ENCODE data around the gene C19orf81. TPM values are rescaled to one million over a fixed set of nuclear protein-coding genes. Genes with fewer than 3 reads are reported as not detected.

C19orf81 gene
- total and polyA plus RNA-seq, 9 of the 15 experiments (the other 6 are each of a cell fraction or from before 2014, with no cell fraction given) = 2.5 to 42.9 (median 33.0) TPM; not detected in 4

- no peak for TF ChIP-seq RBM14 (IDR thresholded peaks at IDR 0.05; ENCODE audit: borderline replicate concordance, insufficient read depth, low read depth, low read length)
- no peak for TF ChIP-seq NFE2 (IDR thresholded peaks at IDR 0.05; ENCODE audit: low read depth)
- TF ChIP-seq ZNF316 (IDR thresholded peaks at IDR 0.05) = no peak
Observed at GRCh38 chr19:50626011-50626410, 23.2 kb upstream of the C19orf81 start (continued).

DNA sequence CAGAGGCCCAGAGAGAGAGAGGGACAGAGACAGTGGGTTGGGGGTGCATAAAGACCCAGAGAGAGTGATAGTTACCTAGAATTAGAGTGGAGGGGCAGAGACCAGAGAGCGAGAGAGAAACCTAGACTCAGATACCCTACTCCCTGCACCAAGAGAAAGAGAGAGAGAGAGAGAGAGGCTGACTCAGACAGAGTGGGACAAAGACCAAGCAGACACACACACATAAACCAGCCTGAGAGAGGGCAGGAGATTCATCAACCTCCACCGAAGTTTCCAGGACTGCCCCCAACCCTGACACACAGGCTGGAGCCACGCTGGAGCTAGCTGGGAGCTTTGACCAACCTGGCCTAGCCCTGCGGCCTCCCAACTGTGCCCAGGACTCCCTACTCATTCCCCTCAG, 22.4 kb upstream of the C19orf81 start:
- Histone ChIP-seq H3K79me2 (ENCODE audit: control insufficient read depth, insufficient read depth, low read length) (no peaks in the 10 kb centered on the region), H4K20me1 (replicated peaks; ENCODE audit: control insufficient read depth, insufficient read depth, low read length) (no peaks in the 10 kb centered on the region), H3K27ac (ENCODE audit: extremely low read depth, low read depth, low read length) (no peak overlapping the region), H3K36me3 (ENCODE audit: control insufficient read depth, insufficient read depth, low read length) (no peaks in the 10 kb centered on the region), H3K4me3 (no peak overlapping the region), H2AFZ (ENCODE audit: low read depth, low read length) (no peak overlapping the region), H3K27me3 (ENCODE audit: control insufficient read depth in 2 of 2, insufficient read depth in 2 of 2, low read length in 2 of 2) (no peaks in the 10 kb centered on the region), H3K9me1 (ENCODE audit: control insufficient read depth, insufficient read depth, low read length) (no peaks in the 10 kb centered on the region), H3K9ac (ENCODE audit: insufficient read depth in 1 of 2, low read depth in 2 of 2, low read length in 2 of 2) (no peak overlapping the region), H3K9me3 (replicated peaks; ENCODE audit: control insufficient read depth, insufficient read depth, low read depth, low read length) (no peaks in the 10 kb centered on the region), H3K4me2 (ENCODE audit: insufficient read depth, low read length) (no peak overlapping the region), H3K4me1 (replicated peaks in 1 of 2; ENCODE audit: control insufficient read depth in 2 of 2, insufficient read depth in 2 of 2, low read length in 2 of 2) (peaks cover 0 to 15% of the 10 kb centered on the region in 2 experiments; a peak in 2 of 5 replicates)
- ChIA-PET POLR2A (no interaction called here), CTCF (ENCODE audit: low intra/inter-chr PET ratio) (no interaction called here)
- TF ChIP-seq ZMIZ1 (IDR thresholded peaks at IDR 0.05; ENCODE audit: low read depth in 2 of 2, low read length in 2 of 2) (no peak), ZNF77 (CRISPR knock-in tag; IDR thresholded peaks at IDR 0.05) (no peak), ZNF143 (CRISPR knock-in tag; IDR thresholded peaks at IDR 0.05) (no peak), L3MBTL2 (IDR thresholded peaks at IDR 0.05) (no peak), DACH1 (IDR thresholded peaks at IDR 0.05; ENCODE audit: partially characterized antibody) (no peak), RB1 (IDR thresholded peaks at IDR 0.05; ENCODE audit: low read depth) (no peak), ESRRB (CRISPR knock-in tag; IDR thresholded peaks at IDR 0.05; ENCODE audit: borderline replicate concordance) (no peak), KDM4B (IDR thresholded peaks at IDR 0.05; ENCODE audit: borderline replicate concordance in 2 of 2, low read depth in 1 of 2) (no peak), HEY1 (CRISPR knock-in tag; IDR thresholded peaks at IDR 0.05; ENCODE audit: borderline replicate concordance) (no peak)
- WGBS (ENCODE audit: insufficient coverage, low coverage, missing lambda C conversion rate) = 21% methylated on average over 4 of the region's 4 CpGs
- DNase-seq (ENCODE audit: extremely low read depth in 1 of 4, low spot score in 3 of 4) = no peak
- no peak for FAIRE-seq
- ATAC-seq = no peak
- BruUV-seq (replicated peaks) = no TSS peak
- in situ Hi-C loops (cut with MboI) = no loop called here
- intact Hi-C loops (cut with micrococcal nuclease) = no loop called here

All from K562 (cell line).